OCI-LY1 (cell line): Measurements from ENCODE around the gene ERGIC2.

Experiments
- H2AFZ ChIP-seq: fragments of 200-600 bp; sonication (generic), shearing (Covaris generic); 2 replicates; pipeline ENCODE4 v1.6.0; 2014; ENCODE audit warnings: antibody characterized with exemption, mild to moderate bottlenecking, low read length
- H3F3A ChIP-seq: fragments of 200-600 bp; sonication (generic), shearing (Covaris generic); 2 replicates; pipeline ENCODE4 v1.6.0; 2014; ENCODE audit warnings: mild to moderate bottlenecking, antibody characterized with exemption, low read length, moderate library complexity; ENCODE audit not compliant: insufficient read depth
- H3K27ac ChIP-seq: fragments of 200-600 bp; sonication (generic); 2 replicates; pipeline ENCODE4 v1.5.1; 2014; ENCODE audit warnings: low read length, mixed run types, mild to moderate bottlenecking, low read depth; ENCODE audit not compliant: poor library complexity, severe bottlenecking
- H3K27me3 ChIP-seq: fragments of 200-600 bp; sonication (generic); 2 replicates; pipeline ENCODE4 v1.6.0; 2014; ENCODE audit warnings: antibody characterized with exemption, mild to moderate bottlenecking, low read length, moderate library complexity; ENCODE audit not compliant: insufficient read depth
- H3K36me3 ChIP-seq: fragments of 200-600 bp; sonication (generic); 2 replicates; pipeline ENCODE4 v1.6.1; 2014; ENCODE audit warnings: mild to moderate bottlenecking, antibody characterized with exemption, low read length, moderate library complexity, mixed read lengths; ENCODE audit not compliant: insufficient read depth
- H3K4me1 ChIP-seq: fragments of 200-600 bp; sonication (generic); 2 replicates; pipeline ENCODE4 v1.5.1; 2014; ENCODE audit warnings: mild to moderate bottlenecking, low read length, moderate library complexity; ENCODE audit not compliant: insufficient read depth, severe bottlenecking
- H3K4me2 ChIP-seq: fragments of 200-600 bp; sonication (generic), shearing (Covaris generic); 2 replicates; pipeline ENCODE4 v1.6.1; 2014; ENCODE audit warnings: low read length
- H3K4me3 ChIP-seq: fragments of 200-600 bp; sonication (generic); 2 replicates; pipeline ENCODE4 v1.5.1; 2014; ENCODE audit warnings: low read length, low read depth, mild to moderate bottlenecking, mixed read lengths; ENCODE audit not compliant: poor library complexity, severe bottlenecking
- H3K79me2 ChIP-seq: fragments of 200-600 bp; shearing (Covaris generic); 2 replicates; pipeline ENCODE4 v1.6.1; 2016; ENCODE audit warnings: mixed run types, low read length, mixed read lengths; ENCODE audit not compliant: insufficient read depth
- H3K9ac ChIP-seq: fragments of 200-600 bp; sonication (generic), shearing (Covaris generic); 2 replicates; pipeline ENCODE4 v1.6.1; 2014; ENCODE audit warnings: mild to moderate bottlenecking, low read length, mixed read lengths
- H3K9me2 ChIP-seq: fragments of 200-600 bp; sonication (generic), shearing (Covaris generic); 2 replicates; pipeline ENCODE4 v1.6.1; 2014; ENCODE audit warnings: low read depth, mild to moderate bottlenecking, low read length, mixed read lengths
- H3K9me3 ChIP-seq: fragments of 200-600 bp; shearing (Covaris generic); 2 replicates; pipeline ENCODE4 v1.6.1; 2014; ENCODE audit warnings: low read length, mixed read lengths
- H4K20me1 ChIP-seq: fragments of 200-600 bp; sonication (generic), shearing (Covaris generic); 2 replicates; pipeline ENCODE4 v1.6.0; 2016; ENCODE audit warnings: mild to moderate bottlenecking, low read length; ENCODE audit not compliant: insufficient read depth
- CTCF ChIP-seq: fragments of 200-600 bp; sonication (generic), shearing (Covaris generic); IDR thresholded peaks from 2 replicates; pipeline ENCODE4 v1.5.1; 2017; ENCODE audit warnings: mild to moderate bottlenecking, antibody characterized with exemption, low read length, moderate library complexity, mixed read lengths
- EZH2 ChIP-seq: fragments of 200-600 bp; sonication (generic), shearing (Covaris generic); IDR thresholded peaks from 2 replicates; pipeline ENCODE4 v1.8.0; 2017; ENCODE audit warnings: borderline replicate concordance, mixed run types, mild to moderate bottlenecking, antibody characterized with exemption, low read length, moderate library complexity, mixed read lengths

Gene ERGIC2

DNA sequence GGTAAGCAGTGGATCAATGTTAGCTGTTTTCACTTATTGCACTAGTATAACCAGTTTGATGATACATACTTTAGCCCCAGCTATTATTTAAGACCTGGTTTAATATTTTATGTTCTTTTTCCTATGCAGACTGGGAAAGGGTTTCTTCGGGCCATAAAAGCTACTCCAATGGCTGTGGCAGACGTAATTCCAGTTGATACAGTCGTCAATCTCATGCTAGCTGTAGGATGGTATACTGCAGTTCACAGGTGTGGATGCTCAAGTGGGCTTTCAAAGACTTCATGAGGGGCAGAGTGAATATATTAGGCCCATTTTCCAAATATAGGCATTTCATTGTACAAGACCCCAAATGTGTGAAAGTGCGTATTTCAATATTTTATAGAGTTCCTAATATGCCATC is 70.1 kb downstream of the ERGIC2 start:
- H4K20me1 ChIP-seq: no peaks in the 10 kb centered on the region
- H3F3A ChIP-seq: no peaks in the 10 kb centered on the region
- H3K4me2 ChIP-seq: no peak overlapping the region
- no peak overlapping the region for H3K27ac ChIP-seq
- no peaks in the 10 kb centered on the region for H3K4me1 ChIP-seq
- H3K79me2 ChIP-seq: no peaks in the 10 kb centered on the region
- H3K4me3 ChIP-seq: no peak overlapping the region
- no peaks in the 10 kb centered on the region for H3K36me3 ChIP-seq
- no peaks in the 10 kb centered on the region for H3K27me3 ChIP-seq
- H3K9me3 ChIP-seq: no peaks in the 10 kb centered on the region
- TF ChIP-seq CTCF (no peak), EZH2 (no peak)
- no peak overlapping the region for H2AFZ ChIP-seq
- H3K9ac ChIP-seq: no peak overlapping the region
- no peaks in the 10 kb centered on the region for H3K9me2 ChIP-seq

- Histone ChIP-seq H3K9me3 (no peaks in the 10 kb centered on the region), H3K4me1 (no peaks in the 10 kb centered on the region), H3F3A (no peaks in the 10 kb centered on the region), H3K27me3 (no peaks in the 10 kb centered on the region), H3K4me2 (no peak overlapping the region), H2AFZ (no peak overlapping the region), H3K9ac (no peak overlapping the region), H3K4me3 (no peak overlapping the region), H3K9me2 (no peaks in the 10 kb centered on the region), H4K20me1 (no peaks in the 10 kb centered on the region), H3K27ac (no peak overlapping the region), H3K79me2 (no peaks in the 10 kb centered on the region), H3K36me3 (no peaks in the 10 kb centered on the region)
- TF ChIP-seq CTCF (peak; percentile 47; the same call in 1 of the 2 replicates), EZH2 (no peak)
Measured at GRCh38 chr12:29309320-29309902, 71.6 kb downstream of the ERGIC2 start.

DNA sequence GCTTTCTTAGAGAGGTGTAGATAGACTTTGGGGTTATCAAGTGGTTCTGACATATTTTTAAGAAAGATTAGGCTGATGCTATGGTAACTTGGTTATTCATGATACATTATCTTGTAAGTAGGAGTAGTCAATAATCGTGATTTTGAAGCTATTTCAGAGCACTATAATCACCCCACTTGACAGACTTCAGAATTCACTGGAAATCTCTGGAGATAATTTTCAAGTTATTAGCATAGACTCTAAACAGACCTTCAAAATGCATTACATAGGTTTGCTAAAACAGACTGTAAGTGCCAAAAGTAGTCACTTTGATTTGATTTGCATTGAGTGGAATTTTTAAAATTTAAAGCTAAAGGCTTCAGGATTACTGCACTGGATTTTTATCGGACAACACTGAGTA is 74.3 kb downstream of the ERGIC2 start:
- Histone ChIP-seq H3K4me1 (no peaks in the 10 kb centered on the region), H3K4me3 (no peak overlapping the region), H3F3A (no peaks in the 10 kb centered on the region), H3K9ac (no peak overlapping the region), H2AFZ (no peak overlapping the region), H3K27ac (no peak overlapping the region), H3K36me3 (no peaks in the 10 kb centered on the region), H4K20me1 (no peaks in the 10 kb centered on the region), H3K9me3 (no peaks in the 10 kb centered on the region), H3K4me2 (no peak overlapping the region), H3K9me2 (no peaks in the 10 kb centered on the region), H3K79me2 (no peaks in the 10 kb centered on the region), H3K27me3 (no peaks in the 10 kb centered on the region)
- TF ChIP-seq EZH2 (no peak), CTCF (no peak)
